Measurements from ENCODE around the gene FAM162B. TPM values are rescaled to one million over a fixed set of nuclear protein-coding genes. Genes with fewer than 3 reads are reported as not detected.

FAM162B gene
- total and polyA plus RNA-seq, 2 donors (not counting 1 experiment from before 2014, with no cell fraction given): 16.2 to 35.0 TPM

DNA sequence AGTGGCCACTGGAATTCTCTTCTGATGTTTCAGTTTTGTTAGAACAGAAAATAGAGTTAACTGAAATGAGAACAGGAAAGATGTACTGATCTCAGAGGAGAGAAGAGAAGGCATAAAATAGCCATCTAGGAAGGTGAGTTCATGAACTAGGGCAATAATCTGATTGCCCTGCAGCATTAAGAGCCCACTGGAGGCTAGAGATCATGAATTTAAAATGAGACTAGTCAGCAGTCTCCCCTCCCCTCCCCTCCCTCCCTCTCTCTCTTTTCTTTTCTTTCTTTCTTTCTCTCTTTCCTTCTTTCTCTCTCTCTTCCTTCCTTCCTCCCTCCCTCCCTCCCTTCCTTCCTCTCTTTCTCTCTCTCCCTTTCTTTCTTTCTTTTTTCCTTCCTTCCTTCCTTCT is 34.4 kb upstream of the FAM162B start:
- H3K4me1 ChIP-seq (ENCODE audit: control insufficient read depth, extremely low read depth, insufficient read depth, low read length): no peaks in the 10 kb centered on the region

DNA sequence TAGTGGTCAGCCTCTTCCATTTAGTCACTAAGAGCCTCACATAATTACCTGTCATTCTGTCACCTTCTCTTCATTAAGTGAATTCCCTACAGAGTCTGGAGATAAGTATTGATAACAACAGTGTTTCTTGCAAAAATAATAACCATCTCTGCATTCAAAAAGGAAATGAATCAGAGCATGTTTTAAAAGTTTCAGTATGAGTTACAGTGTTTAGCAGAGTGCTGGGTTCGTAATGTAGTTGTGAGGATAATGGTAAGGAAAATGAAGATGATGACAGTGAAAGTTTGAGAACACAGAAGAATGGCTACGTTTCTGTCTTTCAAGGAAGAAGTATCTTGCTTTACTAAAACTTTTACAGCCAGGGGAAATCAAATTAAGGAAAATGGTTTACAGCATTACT is 32.1 kb upstream of the FAM162B start:
- no peak overlapping the region for H3K9ac ChIP-seq (ENCODE audit: insufficient read depth, low read length)
- no peak overlapping the region for H3K4me3 ChIP-seq (replicated peaks in 1 of 4; ENCODE audit: control extremely low read depth in 1 of 4, insufficient read depth in 1 of 4, low read depth in 3 of 4, low read length in 4 of 4)
- H4K20me1 ChIP-seq (ENCODE audit: control insufficient read depth, extremely low read depth, insufficient read depth, low read length): no peaks in the 10 kb centered on the region
- no peak overlapping the region for H2AFZ ChIP-seq (ENCODE audit: low read length)
- H3K4me2 ChIP-seq (ENCODE audit: extremely low read depth, insufficient read depth, low read length): no peak overlapping the region
- DNase-seq (ENCODE audit: low read depth in 2 of 2): no peak
- H3K79me2 ChIP-seq (ENCODE audit: control insufficient read depth, insufficient read depth, low read length): no peaks in the 10 kb centered on the region
- H3K27ac ChIP-seq (ENCODE audit: insufficient read depth, low read length): no peak overlapping the region
- no peaks in the 10 kb centered on the region for H3K27me3 ChIP-seq (ENCODE audit: control insufficient read depth, insufficient read depth, low read length)
- H3K9me3 ChIP-seq (ENCODE audit: control insufficient read depth, insufficient read depth, low read depth, low read length): no peaks in the 10 kb centered on the region
- no peaks in the 10 kb centered on the region for H3K36me3 ChIP-seq (ENCODE audit: control insufficient read depth, insufficient read depth, low read length)
- H3K4me1 ChIP-seq (ENCODE audit: control insufficient read depth, extremely low read depth, insufficient read depth, low read length): no peaks in the 10 kb centered on the region
- no peak for TF ChIP-seq EZH2 (IDR thresholded peaks at IDR 0.05; ENCODE audit: low read length, missing control alignments)
- TF ChIP-seq, protein P1, sequence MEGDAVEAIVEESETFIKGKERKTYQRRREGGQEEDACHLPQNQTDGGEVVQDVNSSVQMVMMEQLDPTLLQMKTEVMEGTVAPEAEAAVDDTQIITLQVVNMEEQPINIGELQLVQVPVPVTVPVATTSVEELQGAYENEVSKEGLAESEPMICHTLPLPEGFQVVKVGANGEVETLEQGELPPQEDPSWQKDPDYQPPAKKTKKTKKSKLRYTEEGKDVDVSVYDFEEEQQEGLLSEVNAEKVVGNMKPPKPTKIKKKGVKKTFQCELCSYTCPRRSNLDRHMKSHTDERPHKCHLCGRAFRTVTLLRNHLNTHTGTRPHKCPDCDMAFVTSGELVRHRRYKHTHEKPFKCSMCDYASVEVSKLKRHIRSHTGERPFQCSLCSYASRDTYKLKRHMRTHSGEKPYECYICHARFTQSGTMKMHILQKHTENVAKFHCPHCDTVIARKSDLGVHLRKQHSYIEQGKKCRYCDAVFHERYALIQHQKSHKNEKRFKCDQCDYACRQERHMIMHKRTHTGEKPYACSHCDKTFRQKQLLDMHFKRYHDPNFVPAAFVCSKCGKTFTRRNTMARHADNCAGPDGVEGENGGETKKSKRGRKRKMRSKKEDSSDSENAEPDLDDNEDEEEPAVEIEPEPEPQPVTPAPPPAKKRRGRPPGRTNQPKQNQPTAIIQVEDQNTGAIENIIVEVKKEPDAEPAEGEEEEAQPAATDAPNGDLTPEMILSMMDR (conservative IDR thresholded peaks at IDR 0.05 in 1 of 2, IDR thresholded peaks at IDR 0.05 in 1 of 2; ENCODE audit: low read depth in 1 of 2, low read length in 2 of 2): no peak

More for the DNA sequence above, 34.4 kb upstream of the FAM162B start:
- Histone ChIP-seq H3K9ac (ENCODE audit: insufficient read depth, low read length) (no peak overlapping the region), H3K79me2 (ENCODE audit: control insufficient read depth, insufficient read depth, low read length) (no peaks in the 10 kb centered on the region), H3K4me2 (ENCODE audit: extremely low read depth, insufficient read depth, low read length) (no peak overlapping the region), H3K9me3 (ENCODE audit: control insufficient read depth, insufficient read depth, low read depth, low read length) (no peaks in the 10 kb centered on the region), H3K4me3 (replicated peaks in 1 of 4; ENCODE audit: control extremely low read depth in 1 of 4, insufficient read depth in 1 of 4, low read depth in 3 of 4, low read length in 4 of 4) (no peak overlapping the region), H3K27ac (ENCODE audit: insufficient read depth, low read length) (no peak overlapping the region), H2AFZ (ENCODE audit: low read length) (no peak overlapping the region), H4K20me1 (ENCODE audit: control insufficient read depth, extremely low read depth, insufficient read depth, low read length) (no peaks in the 10 kb centered on the region), H3K36me3 (ENCODE audit: control insufficient read depth, insufficient read depth, low read length) (no peaks in the 10 kb centered on the region), H3K27me3 (ENCODE audit: control insufficient read depth, insufficient read depth, low read length) (no peaks in the 10 kb centered on the region)
- no peak for TF ChIP-seq EZH2 (IDR thresholded peaks at IDR 0.05; ENCODE audit: low read length, missing control alignments)
- TF ChIP-seq, protein P1 (conservative IDR thresholded peaks at IDR 0.05 in 1 of 2, IDR thresholded peaks at IDR 0.05 in 1 of 2; ENCODE audit: low read depth in 1 of 2, low read length in 2 of 2): no peak
- no peak for DNase-seq (ENCODE audit: low read depth in 2 of 2)

DNA sequence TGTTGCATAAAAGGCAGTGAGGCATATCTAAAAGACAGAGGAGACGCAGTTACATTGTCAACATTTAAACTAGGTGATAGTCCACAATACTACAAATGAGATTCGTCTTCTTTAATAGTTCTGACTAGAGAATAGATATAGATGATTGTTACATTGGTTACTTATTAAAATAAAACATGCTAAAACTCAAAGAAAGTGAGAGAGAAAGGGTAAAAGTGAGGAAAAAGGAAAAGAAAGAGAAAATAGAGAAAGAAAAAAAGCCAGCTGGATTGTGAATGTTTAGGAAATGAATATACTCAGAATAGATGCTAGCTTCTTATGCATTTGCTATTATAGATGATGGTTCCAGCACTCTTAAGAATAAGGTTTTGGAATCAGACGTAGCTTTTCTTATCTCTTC is 27.7 kb upstream of the FAM162B start:
- Histone ChIP-seq H3K9me3 (ENCODE audit: control insufficient read depth, insufficient read depth, low read depth, low read length) (no peaks in the 10 kb centered on the region), H3K27me3 (ENCODE audit: control insufficient read depth, insufficient read depth, low read length) (no peaks in the 10 kb centered on the region), H4K20me1 (ENCODE audit: control insufficient read depth, extremely low read depth, insufficient read depth, low read length) (no peaks in the 10 kb centered on the region), H3K79me2 (ENCODE audit: control insufficient read depth, insufficient read depth, low read length) (no peaks in the 10 kb centered on the region), H3K4me2 (ENCODE audit: extremely low read depth, insufficient read depth, low read length) (no peak overlapping the region), H3K4me1 (ENCODE audit: control insufficient read depth, extremely low read depth, insufficient read depth, low read length) (no peaks in the 10 kb centered on the region), H2AFZ (ENCODE audit: low read length) (no peak overlapping the region), H3K27ac (ENCODE audit: insufficient read depth, low read length) (no peak overlapping the region), H3K4me3 (replicated peaks in 1 of 4; ENCODE audit: control extremely low read depth in 1 of 4, insufficient read depth in 1 of 4, low read depth in 3 of 4, low read length in 4 of 4) (no peak overlapping the region), H3K36me3 (ENCODE audit: control insufficient read depth, insufficient read depth, low read length) (no peaks in the 10 kb centered on the region), H3K9ac (ENCODE audit: insufficient read depth, low read length) (no peak overlapping the region)
- DNase-seq (ENCODE audit: low read depth in 2 of 2): no peak
- TF ChIP-seq, protein P1 (conservative IDR thresholded peaks at IDR 0.05 in 1 of 2, IDR thresholded peaks at IDR 0.05 in 1 of 2; ENCODE audit: low read depth in 1 of 2, low read length in 2 of 2): no peak
- TF ChIP-seq EZH2 (IDR thresholded peaks at IDR 0.05; ENCODE audit: low read length, missing control alignments): no peak
